GM19372 (cell line): ENCODE measurements around the gene CRMP1.
"Not testable (repeated sequence)": the region's sequence is repeated elsewhere in the genome, so short reads cannot be mapped to it uniquely, and the experiment has no call there.

Experiments
- ATAC-seq: cut with Tn5 transposase; IDR thresholded peaks from one replicate; pipeline ENCODE4 v1.9.1; 2021; ENCODE audit warnings: mild to moderate bottlenecking, low read depth, moderate library complexity; ENCODE audit not compliant: unreplicated experiment

CRMP1 gene

DNA sequence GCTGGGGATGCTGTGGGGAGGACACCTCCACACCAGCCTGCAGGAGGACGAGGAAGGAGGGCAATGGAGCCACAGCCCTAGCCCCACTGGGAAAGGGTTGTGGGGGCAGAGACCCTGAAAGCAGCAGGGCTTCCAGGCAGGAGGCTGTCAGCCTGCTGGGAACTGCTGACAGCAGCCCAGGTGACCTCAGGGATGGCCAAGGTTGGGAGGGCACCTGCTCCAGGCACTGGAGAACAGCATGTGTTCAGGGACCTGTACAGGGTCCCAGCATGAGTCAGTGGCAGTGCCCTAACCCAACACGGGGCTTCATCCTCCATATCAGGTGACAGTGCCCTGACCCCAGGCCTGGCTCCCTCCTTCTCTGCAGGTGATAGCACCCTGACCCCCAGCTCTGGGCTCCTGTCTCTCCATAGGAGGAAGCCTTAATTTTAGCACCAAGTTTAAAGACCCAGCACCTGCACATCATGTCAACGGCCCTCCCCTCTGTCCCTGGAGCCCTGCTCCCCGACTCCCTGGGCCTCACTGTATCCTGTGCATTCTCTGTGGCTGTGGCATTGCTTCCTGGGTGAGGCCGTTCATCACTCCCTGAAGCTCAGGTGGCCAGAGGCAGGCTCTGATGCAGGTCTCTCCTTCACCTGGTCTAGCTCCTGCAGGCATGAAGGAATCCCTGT is 66.3 kb downstream of the CRMP1 start:
- ATAC-seq, result no peak

DNA sequence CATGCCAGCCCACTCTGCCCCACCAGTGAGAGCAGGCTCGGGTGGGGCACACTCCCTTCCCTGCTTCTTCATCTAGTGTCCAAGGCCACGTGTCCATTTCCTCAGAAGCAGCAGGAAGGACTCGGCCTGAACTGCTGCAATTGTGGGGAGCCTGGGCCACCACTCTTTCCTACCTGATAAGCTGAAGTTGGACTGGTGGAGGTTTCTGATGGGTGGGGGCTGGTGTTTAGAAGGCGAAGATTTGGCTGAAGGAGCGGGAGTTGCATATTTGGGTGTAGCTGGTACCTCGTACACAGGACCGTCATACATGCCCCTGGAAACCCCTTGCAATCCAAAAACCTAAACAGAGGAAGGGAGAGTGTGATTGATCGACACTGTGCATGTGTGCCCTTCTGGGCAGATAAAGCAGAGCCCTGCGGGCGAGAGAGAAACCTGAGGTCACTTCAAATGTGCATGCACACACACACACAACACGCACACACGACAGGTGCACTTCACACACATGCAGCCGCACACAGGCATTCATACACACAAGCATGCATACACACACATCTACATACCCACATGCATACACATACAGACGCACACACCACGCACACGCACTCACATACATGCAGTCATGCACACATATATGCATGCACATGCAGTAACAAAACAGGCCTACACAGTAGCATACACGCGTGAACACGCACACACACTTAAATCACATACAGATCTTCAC is 67.4 kb downstream of the CRMP1 start:
- no peak for ATAC-seq

- no peak for ATAC-seq
Observed at GRCh38 chr4:5824635-5825034, 68.3 kb downstream of the CRMP1 start.

DNA sequence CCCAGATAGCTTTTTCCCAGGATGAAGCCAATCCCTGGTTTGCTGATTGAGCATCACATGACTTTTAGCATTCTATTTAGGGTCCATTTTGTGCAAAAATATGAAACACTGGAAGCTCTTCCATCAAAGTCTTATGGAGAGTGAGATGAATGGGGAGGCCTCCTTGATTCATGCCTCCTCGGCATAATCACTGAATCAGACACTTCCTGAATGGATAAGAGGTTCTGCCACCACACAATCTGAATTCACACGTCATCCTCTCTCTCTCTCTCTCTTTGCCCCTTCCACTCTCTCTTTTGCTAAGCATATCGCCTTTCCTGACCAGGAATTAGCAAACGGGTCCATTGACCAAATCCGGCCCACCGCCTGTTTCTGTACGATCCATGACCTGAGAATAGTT is 68.7 kb downstream of the CRMP1 start:
- ATAC-seq, result no peak

DNA sequence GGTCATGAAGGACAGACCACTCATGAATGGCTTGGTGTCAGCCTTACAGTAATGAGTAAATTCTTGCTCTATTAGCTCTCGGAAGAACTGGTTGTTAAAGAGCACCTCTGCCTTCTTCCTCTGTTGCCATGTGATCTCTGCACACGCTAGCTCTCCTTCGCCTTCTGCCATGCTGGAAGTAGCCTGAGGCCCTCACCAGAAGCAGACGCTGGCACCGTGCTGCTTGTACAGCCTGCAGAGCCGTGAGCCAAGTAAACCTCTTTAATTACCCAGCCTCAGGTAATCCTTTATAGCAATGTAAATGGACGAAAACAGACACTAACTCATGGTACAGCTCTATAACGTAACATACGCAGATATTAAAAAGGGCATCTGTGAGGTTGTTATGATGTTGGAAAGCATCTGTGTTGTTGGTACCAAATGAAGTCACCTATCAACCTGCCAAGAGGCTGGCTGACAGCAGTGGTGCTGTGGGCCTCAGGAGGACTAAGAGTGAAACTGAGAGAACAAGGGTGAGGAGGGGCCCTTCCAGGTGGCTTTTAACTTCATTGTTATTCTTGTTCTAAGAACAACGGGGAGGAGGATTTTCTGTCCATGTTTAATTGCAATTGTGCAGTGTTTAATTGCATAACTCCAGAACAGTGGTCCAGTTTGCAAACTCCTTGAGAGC is 69.2 kb downstream of the CRMP1 start:
- ATAC-seq, result no peak

DNA sequence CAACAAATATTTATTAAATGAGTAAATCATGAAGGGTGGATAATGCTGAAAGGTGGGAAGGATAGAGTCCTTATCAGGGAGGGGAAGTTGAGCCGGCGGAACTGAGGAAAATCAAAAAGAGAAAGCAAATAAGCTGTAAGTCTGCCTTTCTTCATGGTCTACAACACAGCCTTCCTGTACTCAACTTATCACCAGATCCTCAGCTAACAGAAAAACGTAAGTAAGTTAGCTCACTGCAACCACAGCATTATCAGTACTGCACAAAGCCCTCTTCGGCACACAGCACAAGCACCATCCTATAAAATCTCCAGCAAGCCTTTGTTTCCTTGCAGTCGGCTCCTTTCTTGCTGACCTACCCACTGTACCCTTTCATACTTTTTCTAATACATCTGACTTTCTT is 70.3 kb downstream of the CRMP1 start:
- no peak for ATAC-seq

GRCh38 chr4:5821665-5822358 is 71.1 kb downstream of the CRMP1 start:
- ATAC-seq, result no peak

DNA sequence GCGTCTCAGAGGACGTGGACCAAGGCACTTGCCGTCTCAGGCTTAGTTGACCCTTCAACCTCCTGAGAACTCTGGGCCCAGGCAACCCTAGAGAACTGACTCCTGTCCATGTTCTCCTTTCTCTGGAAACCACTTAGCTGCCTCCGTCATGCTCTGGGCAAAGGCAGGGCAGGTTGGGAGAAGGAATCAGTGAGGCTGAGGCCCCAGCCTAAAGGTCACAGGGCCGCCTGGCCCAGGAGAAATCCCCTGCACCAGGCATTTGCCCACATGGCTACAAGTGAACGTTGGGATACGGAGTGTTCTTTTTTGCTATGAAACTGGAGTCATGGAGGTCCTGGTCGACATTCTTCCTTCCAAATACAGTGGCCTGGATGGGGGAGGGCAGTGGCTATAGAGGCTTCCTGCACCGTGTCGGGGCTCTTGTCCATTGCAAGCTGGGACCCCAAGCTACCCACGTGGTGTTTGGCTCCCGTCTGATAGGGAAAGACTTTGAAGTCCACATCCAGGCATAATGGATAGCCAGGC is 76.0 kb downstream of the CRMP1 start:
- ATAC-seq, result no peak

DNA sequence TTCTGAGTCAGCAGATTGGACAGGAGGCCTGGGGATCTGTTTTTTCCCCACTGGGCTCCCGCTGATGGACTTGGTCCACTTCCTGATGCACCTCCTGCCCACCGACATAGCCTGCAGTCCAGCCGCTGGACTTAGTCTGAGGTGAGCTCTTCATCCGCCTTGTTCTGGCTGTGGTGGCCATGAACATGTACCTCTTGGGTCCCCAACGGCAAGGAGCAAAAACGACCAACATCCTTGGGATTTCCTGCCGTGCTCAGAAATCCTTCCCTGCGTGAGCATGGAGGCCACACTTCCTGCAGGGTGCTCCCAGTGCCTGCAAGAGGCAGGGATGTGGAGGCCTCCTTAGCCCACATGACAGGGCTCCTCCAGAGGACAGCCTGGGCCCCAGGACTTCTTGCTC is 76.8 kb downstream of the CRMP1 start:
- ATAC-seq, result no peak

DNA sequence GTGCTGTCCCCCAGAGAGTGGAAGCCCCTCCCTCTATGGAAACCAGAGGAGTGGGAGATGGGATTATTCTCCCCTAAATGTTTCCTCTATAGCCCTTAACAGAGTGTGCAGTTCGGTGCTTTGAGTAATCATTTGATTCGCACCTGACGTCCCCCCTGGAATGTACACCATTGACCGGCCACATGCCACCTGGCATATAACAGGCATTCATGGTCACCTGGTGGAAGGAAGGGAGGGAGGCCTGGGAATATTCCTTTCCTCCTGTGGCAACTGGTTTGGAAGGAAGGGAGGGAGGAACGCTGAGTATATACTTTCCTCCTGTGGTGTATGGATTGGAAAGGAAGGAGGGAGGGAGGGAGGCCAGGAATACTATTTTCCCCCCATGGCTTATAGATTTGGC is 77.2 kb downstream of the CRMP1 start:
- ATAC-seq, result no peak

DNA sequence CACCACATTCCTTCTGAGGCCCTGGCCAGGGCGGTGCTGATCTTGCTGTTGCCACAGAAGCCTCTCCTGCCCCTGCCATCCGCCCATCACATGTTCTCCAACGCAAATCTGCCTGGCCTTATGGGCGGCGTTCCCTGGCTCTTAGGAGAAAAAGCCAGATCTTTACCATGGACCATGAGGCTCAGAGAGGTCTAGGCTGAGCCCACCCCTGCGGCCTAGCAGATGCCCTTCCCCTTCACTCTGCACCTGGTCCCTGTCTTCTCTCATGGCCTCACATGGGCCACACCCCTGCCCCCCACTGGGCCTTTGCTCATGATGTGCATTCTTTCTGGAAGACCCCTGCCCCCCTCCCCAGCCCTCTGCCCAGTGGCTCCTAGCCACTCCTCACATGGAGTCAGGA is 78.5 kb downstream of the CRMP1 start:
- no peak for ATAC-seq

DNA sequence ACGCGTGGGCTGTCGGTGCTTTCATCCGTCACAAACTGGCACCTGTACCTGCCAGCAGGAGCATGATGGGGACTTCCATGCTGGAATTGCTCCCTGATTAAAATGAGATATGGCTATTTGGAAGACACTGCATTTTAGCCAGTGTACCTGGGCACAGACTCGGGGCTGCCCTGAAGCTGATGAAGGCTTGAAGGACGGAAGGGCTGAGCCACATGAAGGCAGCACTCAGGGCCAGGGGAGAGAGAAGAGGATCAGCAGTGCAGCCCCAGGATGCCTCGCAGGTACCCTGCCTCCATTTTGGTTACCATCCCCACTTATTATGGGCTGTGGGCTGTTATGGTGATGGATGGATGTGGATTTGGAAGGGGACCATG is 79.0 kb downstream of the CRMP1 start:
- ATAC-seq, result no peak

GRCh38 chr4:5812506-5813229 is 80.2 kb downstream of the CRMP1 start:
- ATAC-seq, result no peak

DNA sequence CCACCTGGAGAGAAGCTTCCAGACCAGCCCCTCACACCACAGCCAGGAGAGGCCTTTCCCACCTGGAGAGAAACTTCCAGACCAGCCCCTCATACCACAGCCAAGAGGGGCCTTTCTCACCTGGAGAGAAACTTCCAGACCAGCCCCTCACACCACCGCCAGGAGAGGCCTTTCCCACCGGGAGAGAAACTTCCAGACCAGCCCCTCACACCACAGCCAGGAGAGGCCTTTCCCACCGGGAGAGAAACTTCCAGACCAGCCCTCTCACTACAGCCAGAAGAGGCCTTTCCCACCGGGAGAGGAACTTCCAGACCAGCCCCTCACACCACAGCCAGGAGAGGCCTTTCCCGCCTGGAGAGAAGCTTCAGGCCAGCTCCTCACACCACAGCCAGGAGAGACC is 80.8 kb downstream of the CRMP1 start:
- ATAC-seq, result not testable (repeated sequence)

GRCh38 chr4:5810770-5811430 is 82.0 kb downstream of the CRMP1 start:
- no peak for ATAC-seq

DNA sequence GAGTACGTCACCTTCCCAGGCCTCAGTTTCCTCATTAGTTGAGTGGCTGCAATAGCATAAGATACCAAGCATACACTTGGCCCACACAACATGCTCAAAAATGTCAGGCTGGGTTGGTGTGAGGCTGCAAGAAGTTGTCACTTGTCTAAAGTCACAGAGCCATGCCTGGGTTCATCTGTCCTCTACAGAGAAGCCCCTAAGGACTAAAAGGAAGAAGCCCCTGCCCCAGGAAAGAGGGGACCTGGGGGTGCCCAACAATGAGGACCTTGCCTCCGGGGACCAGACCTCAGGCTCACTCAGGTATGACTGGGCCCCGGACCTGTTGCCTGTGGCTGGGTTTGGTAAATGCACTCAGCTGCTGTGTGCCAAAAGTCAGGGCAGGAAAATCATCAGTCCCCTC is 82.7 kb downstream of the CRMP1 start:
- ATAC-seq, result no peak

- no peak for ATAC-seq
Observed at GRCh38 chr4:5809216-5809776, 83.6 kb downstream of the CRMP1 start.

- ATAC-seq, result no peak
Observed at GRCh38 chr4:5808081-5808741, 84.7 kb downstream of the CRMP1 start.

- ATAC-seq, result no peak
Observed at GRCh38 chr4:5805270-5805669, 87.6 kb downstream of the CRMP1 start.
